ENCODE data around the gene APOM.
A peak's percentile ranks its signal among the peaks of the same experiment; 100 is the strongest.

APOM gene

GRCh38 chr6:31631681-31632278 lies 23.9 kb upstream of the APOM start:
- no peak for DNase-seq

DNA sequence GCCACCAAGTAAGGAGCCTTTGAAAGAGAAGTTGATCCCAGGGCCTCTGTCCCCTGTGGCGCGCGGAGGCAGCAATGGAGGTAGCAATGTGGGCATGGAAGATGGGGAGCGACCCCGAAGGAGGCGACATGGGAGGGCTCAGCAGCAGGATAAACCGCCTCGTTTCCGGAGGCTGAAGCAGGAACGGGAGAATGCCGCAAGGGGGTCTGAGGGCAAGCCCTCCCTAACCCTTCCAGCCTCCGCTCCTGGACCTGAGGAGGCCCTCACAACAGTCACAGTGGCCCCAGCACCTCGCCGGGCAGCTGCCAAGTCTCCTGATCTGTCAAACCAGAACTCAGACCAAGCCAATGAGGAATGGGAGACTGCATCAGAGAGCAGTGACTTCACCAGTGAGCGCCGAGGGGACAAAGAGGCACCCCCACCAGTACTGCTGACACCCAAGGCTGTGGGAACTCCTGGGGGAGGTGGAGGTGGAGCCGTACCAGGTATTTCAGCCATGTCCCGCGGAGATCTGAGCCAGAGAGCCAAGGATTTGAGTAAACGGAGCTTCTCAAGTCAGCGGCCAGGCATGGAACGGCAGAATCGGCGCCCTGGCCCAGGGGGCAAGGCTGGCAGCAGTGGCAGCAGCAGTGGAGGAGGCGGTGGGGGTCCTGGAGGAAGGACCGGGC lies 23.3 kb upstream of the APOM start:
- no peak for DNase-seq

DNA sequence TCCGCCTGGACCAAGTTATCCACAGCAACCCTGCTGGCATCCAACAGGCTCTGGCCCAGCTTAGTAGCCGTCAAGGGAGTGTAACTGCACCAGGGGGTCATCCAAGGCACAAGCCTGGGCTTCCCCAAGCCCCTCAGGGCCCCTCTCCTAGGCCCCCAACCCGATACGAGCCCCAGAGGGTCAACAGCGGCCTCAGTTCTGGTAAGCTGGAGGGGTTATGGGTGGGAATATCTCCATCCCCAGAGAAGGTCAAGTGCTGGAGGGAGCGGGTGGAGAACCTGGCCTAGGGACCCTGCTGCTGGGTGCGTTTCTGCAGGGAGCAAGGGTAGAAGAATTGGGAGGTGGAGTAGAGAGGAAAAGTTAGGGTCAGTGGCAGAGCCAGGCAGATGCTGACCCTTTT lies 22.2 kb upstream of the APOM start:
- no peak for DNase-seq

- DNase-seq = no peak
These were observed 21.6 kb upstream of the APOM start for GRCh38 chr6:31634131-31634530.

DNA sequence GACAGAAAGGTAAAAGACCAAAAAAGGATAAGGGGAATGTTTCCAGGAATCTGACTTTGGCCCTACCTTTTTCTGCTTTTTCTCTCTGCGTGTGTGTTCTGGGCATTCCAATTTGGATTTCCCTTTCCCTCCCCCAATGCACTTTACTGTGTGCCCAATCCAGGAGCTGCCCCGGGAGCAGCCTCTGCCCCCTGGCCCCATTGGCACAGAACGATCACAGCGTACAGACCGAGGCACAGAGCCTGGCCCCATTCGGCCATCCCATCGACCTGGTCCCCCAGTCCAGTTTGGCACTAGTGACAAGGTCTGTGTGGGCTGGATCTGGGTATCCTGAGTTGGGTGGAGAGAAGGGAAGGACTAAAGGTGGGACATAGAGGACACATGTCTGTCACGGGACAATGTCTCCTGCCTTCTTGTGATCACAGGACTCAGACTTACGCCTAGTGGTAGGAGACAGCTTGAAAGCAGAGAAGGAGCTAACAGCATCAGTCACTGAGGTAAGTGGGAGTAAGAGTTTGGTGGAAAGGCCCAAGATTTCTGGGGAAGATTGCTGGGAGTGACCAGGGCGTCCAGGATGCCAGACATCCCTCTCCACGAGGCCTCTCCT lies 20.6 kb upstream of the APOM start:
- DNase-seq = no peak

DNA sequence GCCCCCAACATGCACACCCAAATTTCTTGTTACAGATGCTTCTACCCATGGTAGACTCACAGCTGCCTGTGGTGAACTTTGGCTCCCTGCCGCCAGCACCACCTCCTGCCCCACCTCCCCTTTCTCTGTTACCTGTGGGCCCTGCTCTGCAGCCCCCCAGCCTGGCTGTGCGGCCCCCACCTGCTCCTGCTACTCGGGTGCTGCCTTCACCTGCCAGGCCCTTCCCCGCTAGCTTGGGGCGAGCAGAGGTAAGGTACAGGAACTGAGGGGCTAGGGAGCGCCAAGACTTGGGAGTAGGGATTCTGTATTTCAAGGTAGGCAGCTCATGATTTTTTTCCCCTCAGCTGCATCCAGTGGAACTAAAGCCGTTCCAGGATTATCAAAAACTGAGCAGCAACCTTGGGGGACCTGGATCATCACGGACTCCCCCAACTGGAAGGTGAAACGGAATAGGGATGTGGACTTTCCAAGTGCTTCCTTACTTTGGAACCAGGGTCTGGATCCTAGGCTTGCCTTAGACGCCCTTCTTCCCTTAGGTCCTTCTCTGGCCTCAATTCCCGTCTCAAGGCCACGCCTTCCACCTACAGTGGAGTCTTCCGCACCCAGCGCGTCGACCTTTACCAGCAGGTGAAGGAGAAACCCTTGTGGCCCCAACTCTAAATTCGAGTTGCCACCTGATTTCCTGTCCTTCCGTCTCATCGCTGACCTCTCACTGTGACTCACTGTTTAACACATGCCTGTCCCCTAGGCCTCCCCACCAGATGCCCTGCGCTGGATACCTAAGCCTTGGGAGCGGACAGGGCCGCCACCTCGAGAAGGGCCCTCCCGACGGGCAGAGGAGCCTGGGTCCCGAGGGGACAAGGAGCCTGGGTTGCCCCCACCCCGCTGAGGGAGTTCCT lies 18.7 kb upstream of the APOM start:
- DNase-seq = no peak

- no peak for DNase-seq
These were observed 16.7 kb upstream of the APOM start for GRCh38 chr6:31639043-31639442.

DNA sequence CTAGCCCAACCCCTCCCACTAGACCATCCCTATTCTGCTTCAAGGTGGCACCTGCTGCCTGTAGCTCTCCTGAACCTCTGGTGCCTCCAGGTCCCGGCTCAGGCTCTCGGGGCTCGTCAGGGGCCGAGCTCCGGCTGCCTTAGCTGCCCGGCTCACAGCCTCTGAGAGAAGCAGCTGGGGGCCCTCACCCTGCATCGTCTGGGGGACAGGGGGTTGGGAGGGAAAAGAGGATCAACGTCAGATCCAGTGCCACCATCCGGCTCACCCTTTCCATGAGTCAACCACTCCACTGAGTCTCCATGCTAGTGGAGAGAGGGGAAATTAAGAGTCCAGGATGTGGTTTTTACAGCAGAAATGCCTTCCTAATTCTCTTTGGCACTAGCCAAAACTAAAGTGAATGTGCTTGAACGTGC lies 16.2 kb upstream of the APOM start:
- DNase-seq = no peak

- no peak for DNase-seq
These were observed 15.1 kb upstream of the APOM start for GRCh38 chr6:31640612-31641011.

DNA sequence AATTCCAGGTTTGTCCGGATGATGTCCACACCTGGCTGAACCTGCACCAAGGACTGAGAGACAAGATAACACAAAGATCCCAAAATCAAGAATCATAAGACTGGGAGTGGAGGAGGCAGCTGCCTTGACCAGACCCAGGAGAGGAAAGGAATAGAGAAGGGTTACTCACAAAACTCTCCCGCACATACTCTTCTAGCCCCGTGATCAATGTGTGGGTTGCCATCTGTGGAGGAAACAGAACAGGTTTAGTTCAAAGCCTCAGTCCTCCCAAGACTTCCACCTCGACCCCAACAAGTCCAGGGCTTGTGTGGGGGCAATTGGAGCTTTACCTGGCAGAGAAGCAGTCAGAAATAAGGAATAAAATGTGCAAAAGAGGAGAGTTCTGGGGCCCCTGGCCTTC lies 14.3 kb upstream of the APOM start:
- no peak for DNase-seq

DNA sequence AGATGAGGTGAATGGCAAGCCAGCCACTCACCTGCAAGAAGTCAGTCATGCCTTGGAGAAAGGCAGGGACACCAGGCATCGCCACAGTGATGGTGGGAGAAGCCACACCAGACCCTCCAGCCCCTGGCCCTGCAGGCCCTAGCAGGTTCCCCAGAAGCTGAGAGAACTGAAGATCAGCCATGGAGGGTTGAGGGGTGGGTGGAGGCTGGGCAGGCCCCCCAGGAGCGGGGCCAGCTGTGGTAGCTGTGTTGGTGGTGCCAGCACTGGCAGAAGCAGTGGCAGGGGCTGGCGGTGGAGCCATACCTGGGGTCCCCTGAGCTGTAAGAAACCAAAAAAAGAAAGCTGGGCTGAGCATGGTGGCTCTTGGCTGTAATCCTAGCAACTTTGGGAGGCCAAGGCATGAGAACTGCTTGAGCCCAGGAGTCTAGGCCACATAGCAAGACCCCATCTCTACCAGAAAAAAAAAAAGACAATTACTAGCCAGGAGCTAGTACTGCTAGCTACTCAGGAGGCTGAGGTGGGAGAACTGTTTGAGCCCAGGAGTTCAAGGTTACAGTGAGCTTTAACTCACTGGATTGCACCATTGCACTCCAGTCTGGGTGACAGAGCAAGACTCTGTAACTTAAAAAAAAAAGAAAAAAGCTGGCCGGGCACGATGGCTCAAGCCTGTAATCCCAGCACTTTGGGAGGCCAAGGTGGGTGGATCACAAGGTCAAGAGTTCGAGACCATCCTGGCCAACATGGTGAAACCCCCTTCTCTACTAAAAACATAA lies 12.7 kb upstream of the APOM start:
- no peak for DNase-seq

DNA sequence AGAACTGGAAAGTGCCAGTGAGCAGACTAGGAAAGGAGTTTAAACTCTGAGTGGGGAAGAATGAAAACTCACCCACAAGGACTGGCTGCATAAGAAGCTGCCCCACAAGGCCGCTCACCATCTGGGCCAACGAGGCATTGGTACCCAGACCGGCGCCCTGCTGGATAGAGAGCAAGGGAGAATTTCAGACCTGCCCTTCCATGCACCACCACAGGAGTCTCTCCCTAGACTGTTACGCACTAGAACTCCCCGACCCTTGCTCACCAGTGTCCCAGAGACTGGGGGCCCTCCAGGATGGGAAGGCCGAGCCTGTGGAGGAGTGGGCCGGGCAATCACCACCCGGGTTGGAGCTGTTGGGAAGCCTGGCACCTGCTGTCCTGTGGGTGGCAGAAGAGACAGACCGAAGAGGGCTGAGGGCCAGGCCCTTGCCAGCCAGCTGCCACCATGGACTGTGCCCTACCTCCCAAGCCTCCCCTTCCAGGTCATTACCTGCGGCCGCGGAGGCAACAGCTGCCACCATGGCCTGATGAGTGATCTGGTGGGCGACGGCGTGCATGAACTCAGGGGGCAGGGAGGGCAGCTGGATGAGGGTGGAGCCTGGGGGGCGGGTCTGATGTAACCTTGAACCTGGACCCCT lies 11.8 kb upstream of the APOM start:
- DNase-seq = no peak

DNA sequence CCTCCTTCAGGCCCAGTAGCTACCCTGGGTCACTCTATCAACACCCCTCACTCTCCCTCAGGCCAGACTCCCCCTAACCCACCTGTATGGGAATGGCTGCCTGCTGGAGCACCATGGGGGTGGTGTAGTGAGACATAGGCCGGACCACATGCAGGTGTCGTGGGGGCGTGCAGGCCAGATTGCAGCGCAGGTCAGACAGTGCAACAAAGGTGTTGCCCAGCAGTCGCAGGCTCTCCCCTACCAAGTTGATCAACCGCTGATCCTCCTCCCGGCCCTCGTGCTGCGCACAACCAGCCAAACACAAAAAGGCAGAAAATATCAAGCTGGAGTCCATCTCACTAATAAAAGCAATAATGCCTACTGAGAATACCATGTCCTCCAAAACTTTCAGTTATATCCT lies 10.4 kb upstream of the APOM start:
- no peak for DNase-seq

- DNase-seq = peak; percentile 69
These were observed 4.0 kb upstream of the APOM start for GRCh38 chr6:31651602-31652191.

DNA sequence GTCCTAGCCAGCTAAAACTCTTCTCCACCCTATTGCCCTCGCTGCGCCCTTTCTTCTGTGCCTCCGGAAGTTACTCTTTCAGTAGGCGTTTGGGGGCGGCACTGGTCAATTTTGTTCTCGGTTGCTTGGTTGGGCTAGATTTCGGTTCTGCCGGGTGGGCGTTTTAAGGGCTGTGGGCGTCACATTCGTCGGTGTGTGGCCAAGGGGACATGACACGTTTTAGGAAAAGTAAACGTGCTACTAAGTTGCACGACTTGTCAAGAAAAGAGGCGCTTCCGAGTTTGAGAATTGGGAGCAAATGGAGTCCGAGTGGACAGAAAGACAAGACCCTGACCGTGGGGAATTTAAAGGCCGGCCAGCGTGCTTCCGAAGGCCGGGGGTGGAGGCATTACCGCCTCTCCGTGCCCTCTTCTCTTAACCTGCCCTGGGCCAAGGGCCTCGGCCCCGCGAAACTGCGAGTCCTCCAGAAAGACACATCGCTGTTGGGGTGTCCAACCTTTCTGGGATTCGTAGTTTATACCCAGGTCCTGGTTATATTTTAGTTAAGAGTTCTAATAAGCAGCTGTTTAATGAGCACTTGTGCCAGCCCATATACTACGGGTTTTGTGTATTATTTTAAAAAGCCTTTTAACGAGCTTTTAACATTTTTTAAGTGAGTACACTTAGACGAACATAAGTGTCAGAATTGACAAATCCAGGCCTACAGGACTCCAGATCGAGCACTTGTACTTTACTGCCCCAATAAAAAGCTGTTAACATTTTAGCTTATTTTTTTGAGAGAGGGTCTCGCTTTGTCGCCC lies 2.6 kb upstream of the APOM start:
- peak; percentile 95 for DNase-seq

- no peak for DNase-seq
These were observed 933 bp upstream of the APOM start for GRCh38 chr6:31654574-31655348.

- DNase-seq = no peak
These were observed 1.9 kb downstream of the APOM start for GRCh38 chr6:31657406-31658157.

GRCh38 chr6:31658158-31658688 lies 2.5 kb downstream of the APOM start:
- DNase-seq = no peak

DNA sequence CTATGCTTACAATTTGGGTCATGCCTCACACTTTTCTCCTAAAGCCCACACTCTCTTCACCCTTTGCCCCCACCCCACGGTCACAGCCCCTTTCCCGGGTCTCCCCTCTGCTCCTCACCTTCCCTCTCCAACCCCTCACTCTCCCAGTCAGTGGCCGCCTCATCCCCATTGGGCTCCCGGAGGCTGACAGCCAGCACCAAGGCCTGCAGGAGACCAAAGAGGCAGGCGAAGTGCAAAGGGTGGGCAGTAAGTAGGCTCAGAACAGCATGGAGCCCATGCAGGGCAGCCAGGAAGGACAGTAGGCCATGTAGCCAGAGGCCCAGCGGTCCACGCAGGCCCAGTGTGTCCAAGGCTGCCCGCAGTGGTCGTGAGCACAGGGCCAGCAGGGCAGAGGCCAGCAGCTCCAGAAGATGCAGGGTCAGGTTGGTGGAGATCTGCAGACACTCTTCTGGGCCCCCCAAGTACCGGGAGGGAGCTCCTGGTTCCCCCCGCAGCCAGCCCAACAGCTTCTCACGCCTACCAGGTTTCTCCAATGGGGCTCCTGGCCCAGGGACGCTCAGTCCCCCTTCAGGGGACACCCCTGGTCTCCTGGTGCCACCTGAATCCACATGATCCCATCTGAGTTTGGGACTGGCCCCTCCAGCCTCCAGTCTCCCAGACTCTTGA lies 3.4 kb downstream of the APOM start:
- DNase-seq = no peak
